Amniotic epithelial cell (primary cell): ENCODE results near the gene CAMKK1.
A peak's percentile ranks its signal among the peaks of the same experiment; 100 is the strongest.
"Not testable (repeated sequence)": the region's sequence is repeated elsewhere in the genome, so short reads cannot be mapped to it uniquely, and the experiment has no call there.

Experiments
- DNase-seq: peaks from one replicate; pipeline ENCODE4 v3.0.0-alpha.2; 2010; ENCODE audit warnings: low read depth

The CAMKK1 gene

GRCh38 chr17:3845621-3846436, 47.0 kb downstream of the CAMKK1 start, which contains the start of gene NCBP3:
Gene NCBP3 (minus strand): TSS chr17:3846246. CDS start chr17:3846223, 23 bp downstream.
- peak; percentile 86 for DNase-seq

GRCh38 chr17:3845291-3845620, 47.6 kb downstream of the CAMKK1 start:
- no peak for DNase-seq

- not testable (repeated sequence) for DNase-seq
These were observed 48.3 kb downstream of the CAMKK1 start for GRCh38 chr17:3844556-3844955.

- DNase-seq: peak; percentile 29
These were observed 48.8 kb downstream of the CAMKK1 start for GRCh38 chr17:3843935-3844516.

- DNase-seq: no peak
These were observed 54.6 kb downstream of the CAMKK1 start for GRCh38 chr17:3838206-3838605.

GRCh38 chr17:3836551-3836950, 56.3 kb downstream of the CAMKK1 start:
- DNase-seq: no peak

GRCh38 chr17:3835410-3836229, 57.2 kb downstream of the CAMKK1 start:
- DNase-seq: no peak

- no peak for DNase-seq
These were observed 58.0 kb downstream of the CAMKK1 start for GRCh38 chr17:3834811-3835210.

GRCh38 chr17:3828852-3829232, 64.0 kb downstream of the CAMKK1 start:
- DNase-seq: no peak

GRCh38 chr17:3828151-3828851, 64.6 kb downstream of the CAMKK1 start:
- peak; percentile 62 for DNase-seq

GRCh38 chr17:3827124-3827773, 65.6 kb downstream of the CAMKK1 start:
- DNase-seq: peak; percentile 73

GRCh38 chr17:3826191-3826590, 66.7 kb downstream of the CAMKK1 start:
- DNase-seq: peak; percentile 34

GRCh38 chr17:3821101-3821500, 71.8 kb downstream of the CAMKK1 start:
- no peak for DNase-seq

- no peak for DNase-seq
These were observed 74.1 kb downstream of the CAMKK1 start for GRCh38 chr17:3818786-3819185.

GRCh38 chr17:3817851-3818605, 74.8 kb downstream of the CAMKK1 start:
- no peak for DNase-seq

- DNase-seq: no peak
These were observed 76.9 kb downstream of the CAMKK1 start for GRCh38 chr17:3815925-3816324.

- DNase-seq: no peak
These were observed 77.7 kb downstream of the CAMKK1 start for GRCh38 chr17:3815122-3815521.

- no peak for DNase-seq
These were observed 78.5 kb downstream of the CAMKK1 start for GRCh38 chr17:3814361-3814760.

GRCh38 chr17:3813171-3813570, 79.7 kb downstream of the CAMKK1 start:
- no peak for DNase-seq

- no peak for DNase-seq
These were observed 80.1 kb downstream of the CAMKK1 start for GRCh38 chr17:3812771-3813170.

GRCh38 chr17:3812284-3812683, 80.6 kb downstream of the CAMKK1 start:
- DNase-seq: no peak
